Neural cell (in vitro differentiated cells): Measurements from ENCODE around the gene AMOTL2.

Source experiments
- EP300 ChIP-seq: fragments of 450-650 bp; conservative IDR thresholded peaks from 2 replicates; pipeline ENCODE4 v1.6.1; 2014; ENCODE audit warnings: antibody characterized with exemption, mild to moderate bottlenecking, moderate library complexity; ENCODE audit not compliant: poor library complexity, severe bottlenecking
- RAD21 ChIP-seq: fragments of 450-650 bp; conservative IDR thresholded peaks from 2 replicates; pipeline ENCODE4 v1.6.1; 2014; ENCODE audit warnings: antibody characterized with exemption, mild to moderate bottlenecking, moderate library complexity

GRCh38 chr3:134409041-134409440, 34.8 kb upstream of the AMOTL2 start:
- TF ChIP-seq EP300 = no peak
- TF ChIP-seq RAD21 = no peak
